HG03025 (cell line): ENCODE measurements around the gene PITPNM3.
"Not testable (repeated sequence)": the region's sequence is repeated elsewhere in the genome, so short reads cannot be mapped to it uniquely, and the experiment has no call there.

Source experiments
- ATAC-seq: cut with Tn5 transposase; IDR thresholded peaks from one replicate; pipeline ENCODE4 v1.9.1; 2021; ENCODE audit warnings: mild to moderate bottlenecking, moderate library complexity; ENCODE audit not compliant: unreplicated experiment, low FRiP score

PITPNM3 gene

GRCh38 chr17:6487251-6488007, 68.9 kb downstream of the PITPNM3 start:
- ATAC-seq: no peak

- ATAC-seq: no peak
These were observed 70.5 kb downstream of the PITPNM3 start for GRCh38 chr17:6485646-6486412.

GRCh38 chr17:6483507-6483906, 72.8 kb downstream of the PITPNM3 start:
- no peak for ATAC-seq

- not testable (repeated sequence) for ATAC-seq
These were observed 73.6 kb downstream of the PITPNM3 start for GRCh38 chr17:6482796-6483195.

- no peak for ATAC-seq
These were observed 74.3 kb downstream of the PITPNM3 start for GRCh38 chr17:6482105-6482455.

GRCh38 chr17:6480303-6480675, 76.1 kb downstream of the PITPNM3 start:
- no peak for ATAC-seq

GRCh38 chr17:6479622-6480302, 76.6 kb downstream of the PITPNM3 start:
- no peak for ATAC-seq

- ATAC-seq: no peak
These were observed 77.9 kb downstream of the PITPNM3 start for GRCh38 chr17:6478486-6478885.

GRCh38 chr17:6477831-6478383, 78.4 kb downstream of the PITPNM3 start:
- ATAC-seq: no peak

GRCh38 chr17:6476810-6477179, 79.6 kb downstream of the PITPNM3 start:
- ATAC-seq: no peak

GRCh38 chr17:6476076-6476809, 80.1 kb downstream of the PITPNM3 start:
- no peak for ATAC-seq

GRCh38 chr17:6475411-6475810, 80.9 kb downstream of the PITPNM3 start:
- no peak for ATAC-seq

GRCh38 chr17:6474906-6475305, 81.4 kb downstream of the PITPNM3 start:
- no peak for ATAC-seq

- no peak for ATAC-seq
These were observed 82.0 kb downstream of the PITPNM3 start for GRCh38 chr17:6474376-6474775.

- ATAC-seq: no peak
These were observed 83.1 kb downstream of the PITPNM3 start for GRCh38 chr17:6473128-6473767.

- no peak for ATAC-seq
These were observed 83.8 kb downstream of the PITPNM3 start for GRCh38 chr17:6472517-6472916.

- ATAC-seq: no peak
These were observed 84.6 kb downstream of the PITPNM3 start for GRCh38 chr17:6471531-6472465.

GRCh38 chr17:6470751-6471521, 85.4 kb downstream of the PITPNM3 start:
- ATAC-seq: no peak
